Gastrocnemius medialis (tissue), 4 donors: ENCODE data around the gene CEBPG.

Experiments used
- CTCF ChIP-seq, 5 experiments: fragments of 450-650 bp in 3 of 5; fragments of 200-600 bp in 2 of 5; sonication (generic) in 2 of 5; IDR thresholded peaks in 4 of 5; conservative IDR thresholded peaks in 1 of 5; 1 replicate in 4 of 5; 2 replicates in 1 of 5; pipeline ENCODE4 v1.5.1; 2016 to 2019; ENCODE audit warnings: antibody characterized with exemption in 5 of 5, mild to moderate bottlenecking in 3 of 5, moderate library complexity in 3 of 5
- POLR2A ChIP-seq, 2 donors: fragments of 450-650 bp; IDR thresholded peaks; one replicate each; pipeline ENCODE4 v1.6.1; 2017; ENCODE audit warnings: antibody characterized with exemption in 2 of 2, mild to moderate bottlenecking in 2 of 2, moderate library complexity in 2 of 2

GRCh38 chr19:33333151-33333550 lies 40.4 kb upstream of the CEBPG start:
- no peak for TF ChIP-seq CTCF (IDR thresholded peaks at IDR 0.05 in 4 of 5, conservative IDR thresholded peaks at IDR 0.05 in 1 of 5)
- no peak for TF ChIP-seq POLR2A (IDR thresholded peaks at IDR 0.05)
